OCI-LY7 (cell line): ENCODE data around the gene RBCK1. TPM values are rescaled to one million over a fixed set of nuclear protein-coding genes. Genes with fewer than 3 reads are reported as not detected.

Source experiments
- BruUV-seq: library from RNA; stranded (reverse); fragments of 400-500 nt; replicated peaks from 2 replicates; lab custom pipeline; 2021; lab: Mats Ljungman, UMichigan
- CTCF ChIA-PET: fragments of 300-600 bp; sonication (Branson Sonifier 250); formaldehyde crosslinking; loops from one replicate; lab custom pipeline; 2022; ENCODE audit warnings: antibody characterized with exemption; ENCODE audit not compliant: unreplicated experiment; lab: Charles Lee
- POLR2A ChIA-PET: fragments of 300-600 bp; sonication (Branson Sonifier 250); formaldehyde crosslinking; loops from one replicate; lab custom pipeline; 2022; ENCODE audit warnings: antibody characterized with exemption; lab: Charles Lee
- DNase-seq: peaks from one replicate; pipeline ENCODE4 v3.0.0-alpha.2; 2015; ENCODE audit warnings: low spot score
- H2AFZ ChIP-seq: fragments of 200-600 bp; sonication (generic), shearing (Covaris generic); 2 replicates; pipeline ENCODE4 v1.6.1; 2014; ENCODE audit warnings: mild to moderate bottlenecking, antibody characterized with exemption, low read length, moderate library complexity
- H3K27ac ChIP-seq: fragments of 200-600 bp; sonication (generic); 2 replicates; pipeline ENCODE4 v1.5.1; 2014; ENCODE audit warnings: mixed run types, low read depth, mild to moderate bottlenecking, moderate library complexity, low read length, inconsistent platforms; ENCODE audit not compliant: poor library complexity, severe bottlenecking
- H3K36me3 ChIP-seq: fragments of 200-600 bp; sonication (generic); 2 replicates; pipeline ENCODE4 v1.6.1; 2014; ENCODE audit warnings: mild to moderate bottlenecking, antibody characterized with exemption, low read length, moderate library complexity, mixed read lengths; ENCODE audit not compliant: insufficient read depth
- H3K4me1 ChIP-seq: fragments of 200-600 bp; sonication (generic); 2 replicates; pipeline ENCODE4 v1.5.1; 2014; ENCODE audit warnings: mild to moderate bottlenecking, low read length; ENCODE audit not compliant: insufficient read depth, poor library complexity, severe bottlenecking
- H3K4me2 ChIP-seq: fragments of 200-600 bp; sonication (generic); 2 replicates; pipeline ENCODE4 v1.6.1; 2014; ENCODE audit warnings: mild to moderate bottlenecking, low read length
- H3K4me3 ChIP-seq: fragments of 200-600 bp; sonication (generic); 2 replicates; pipeline ENCODE4 v1.5.1; 2014; ENCODE audit warnings: mild to moderate bottlenecking, low read depth, low read length; ENCODE audit not compliant: poor library complexity, severe bottlenecking
- H3K79me2 ChIP-seq: fragments of 200-600 bp; sonication (generic); 2 replicates; pipeline ENCODE4 v1.6.1; 2016; ENCODE audit warnings: low read depth, mild to moderate bottlenecking, low read length, moderate library complexity, mixed read lengths; ENCODE audit not compliant: insufficient read depth
- H3K9me2 ChIP-seq: fragments of 200-600 bp; sonication (generic); 2 replicates; pipeline ENCODE4 v1.6.1; 2016; ENCODE audit warnings: mild to moderate bottlenecking, low read length, mixed read lengths; ENCODE audit not compliant: insufficient read depth
- H3K9me3 ChIP-seq: fragments of 200-600 bp; sonication (generic); 2 replicates; pipeline ENCODE4 v1.6.1; 2014; ENCODE audit warnings: mild to moderate bottlenecking, mixed run types, low read length, mixed read lengths
- H4K20me1 ChIP-seq: fragments of 200-600 bp; sonication (generic); 2 replicates; pipeline ENCODE4 v1.6.1; 2014; ENCODE audit warnings: mild to moderate bottlenecking, antibody characterized with exemption, low read length, moderate library complexity, mixed read lengths; ENCODE audit not compliant: insufficient read depth
- CTCF ChIP-seq: fragments of 200-600 bp; sonication (generic); conservative IDR thresholded peaks from 2 replicates; pipeline ENCODE4 v1.5.1; 2014; ENCODE audit warnings: mild to moderate bottlenecking, antibody characterized with exemption, low read length, moderate library complexity, mixed read lengths
- EZH2phosphoT487 ChIP-seq: fragments of 200-600 bp; sonication (generic); IDR thresholded peaks from 2 replicates; pipeline ENCODE4 v1.6.1; 2018; ENCODE audit warnings: low read depth, borderline replicate concordance, mild to moderate bottlenecking, mixed run types, antibody characterized with exemption, low read length, moderate library complexity, mixed read lengths
- intact Hi-C: fragments of 100-400 bp; cut with micrococcal nuclease; formaldehyde crosslinking; loops from one replicate; pipeline ENCODE4 v1.10.0; 2022; ENCODE audit not compliant: unreplicated experiment
- total RNA-seq, 2 experiments: library from RNA; depleted of rRNA in 1 of 2; stranded (reverse); fragments of >200 nt in 1 of 2; shearing (Covaris generic) in 1 of 2; gene quantifications; 2 replicates each; pipeline ENCODE4 v1.2.3, GENCODE V29; 2014 to 2022

RBCK1 gene
- total RNA-seq, 2 experiments from 2014 or later = 82.9 to 140 TPM

- intact Hi-C loops = no loop called here
- no peaks in the 10 kb centered on the region for H3K79me2 ChIP-seq
- TF ChIP-seq CTCF (no peak), EZH2phosphoT487 (no peak)
- no peaks in the 10 kb centered on the region for H3K9me3 ChIP-seq
- no peak overlapping the region for H3K4me3 ChIP-seq
- ChIA-PET CTCF (no interaction called here), POLR2A (interaction anchor here (0.6 to 1.1 kb wide), 2 partner anchors 10 to 63 kb away, joined by 3 to 4 read pairs; no protein-coding TSS in a partner anchor)
- H3K36me3 ChIP-seq = peaks cover 82% of the 10 kb centered on the region
- no peak overlapping the region for H2AFZ ChIP-seq
- peaks cover 12% of the 10 kb centered on the region for H3K4me1 ChIP-seq
- no peak overlapping the region for H3K27ac ChIP-seq
- no peaks in the 10 kb centered on the region for H3K9me2 ChIP-seq
- H3K4me2 ChIP-seq = no peak overlapping the region; the same call in 1 of the 2 replicates
- no TSS peak for BruUV-seq
- DNase-seq = peak; percentile 37
- no peaks in the 10 kb centered on the region for H4K20me1 ChIP-seq
Measured at GRCh38 chr20:419556-420165, 11.6 kb downstream of the RBCK1 start.

- Histone ChIP-seq H2AFZ (no peak overlapping the region), H3K79me2 (no peaks in the 10 kb centered on the region), H3K4me3 (no peak overlapping the region), H3K9me3 (no peaks in the 10 kb centered on the region), H3K4me2 (no peak overlapping the region; the same call in 1 of the 2 replicates), H3K27ac (no peak overlapping the region), H3K36me3 (peaks cover 80% of the 10 kb centered on the region), H4K20me1 (no peaks in the 10 kb centered on the region), H3K4me1 (peaks cover 12% of the 10 kb centered on the region), H3K9me2 (no peaks in the 10 kb centered on the region)
- intact Hi-C loops = no loop called here
- CTCF ChIA-PET = no interaction called here
- DNase-seq = no peak
- TF ChIP-seq CTCF = no peak
- no peak for TF ChIP-seq EZH2phosphoT487
- POLR2A ChIA-PET = interaction anchor here (0.6 kb wide), 1 partner anchor 64 kb away, joined by 4 read pairs; no protein-coding TSS in a partner anchor
- no TSS peak for BruUV-seq
Measured at GRCh38 chr20:420166-420620, 12.1 kb downstream of the RBCK1 start.
